Adrenal gland (tissue), 12 donors: ENCODE measurements around the gene ITGB1BP1. TPM values are rescaled to one million over a fixed set of nuclear protein-coding genes. Genes with fewer than 3 reads are reported as not detected.
A peak's percentile ranks its signal among the peaks of the same experiment; 100 is the strongest.

ENCODE experiments used
- DNase-seq, 7 donors: peaks; one replicate each; pipeline ENCODE4 v3.0.0-alpha.2; 2019 to 2020
- H3K27ac ChIP-seq, 5 donors: fragments of 200-600 bp; sonication (generic) in 4 of 5; 1 replicate in 3 of 5; 2 replicates in 2 of 5; pipeline versions ENCODE4 v1.5.1 to v1.8.0; 2016 to 2020; ENCODE audit warnings: mild to moderate bottlenecking in 1 of 5
- H3K27me3 ChIP-seq: fragments of 200-600 bp; 2 replicates; pipeline ENCODE4 v1.8.0; 2021
- H3K36me3 ChIP-seq, 2 donors: fragments of 200-600 bp; replicated peaks in 1 of 2; 1 replicate in 1 of 2; 2 replicates in 1 of 2; pipeline versions ENCODE4 v1.5.1 to v1.8.0; 2018 to 2022
- H3K4me1 ChIP-seq, 2 donors: fragments of 200-600 bp; replicated peaks in 1 of 2; 1 replicate in 1 of 2; 2 replicates in 1 of 2; pipeline versions ENCODE4 v1.5.1 to v1.8.0; 2018 to 2021
- H3K4me3 ChIP-seq, 4 donors: fragments of 200-600 bp; sonication (generic) in 3 of 4; one replicate each; pipeline ENCODE4 v1.5.1; 2016 to 2018
- H3K9me3 ChIP-seq, 3 donors: fragments of 200-600 bp; sonication (generic) in 1 of 3; replicated peaks in 1 of 3; 1 replicate in 2 of 3; 2 replicates in 1 of 3; pipeline versions ENCODE4 v1.5.1 to v1.8.0; 2016 to 2021
- POLR2A ChIP-seq, 2 donors: fragments of 450-650 bp; IDR thresholded peaks; one replicate each; pipeline ENCODE4 v1.6.1; 2017; ENCODE audit warnings: antibody characterized with exemption in 2 of 2, mild to moderate bottlenecking in 2 of 2, moderate library complexity in 1 of 2
- WGBS, 4 donors: extraction: QIAGEN DNeasy Blood & Tissue Kit in 2 of 4; methylation state at CpG; one replicate each; pipeline versions ENCODE4 v1.1.5 to v1.1.7; 2013 to 2017; 5-methylcytosine and 5-hydroxymethylcytosine counted together
- intact Hi-C, 2 donors: fragments of 100-400 bp; cut with DNase I; formaldehyde crosslinking; loops; one replicate each; pipeline versions ENCODE4 v1.14.1 to v1.15.0; 2022 to 2023
- polyA plus RNA-seq, 3 donors: library from polyadenylated mRNA; stranded (reverse); fragments of 200-250 nt in 2 of 3; fragments of 350-450 nt in 1 of 3; fragmentation: Illumina TruSeq in 1 of 3; extraction: RNeasy Lipid Tissue Mini Kit (QIAGEN cat#74804) in 1 of 3; gene quantifications; one replicate each; pipeline ENCODE4 v1.2.3, GENCODE V29; 2013 to 2014
- total RNA-seq, 9 donors: library from RNA; depleted of rRNA in 4 of 9; stranded (reverse); fragments of >200 nt in 4 of 9; fragments of 120-200 nt in 1 of 9; fragmentation: NEBNext Ultra II Directional in 1 of 9; extraction: Animal tissue kit (Norgen Biotek cat#: 25700) in 1 of 9; gene quantifications; one replicate each; pipeline versions ENCODE4 v1.1.0 to v1.2.4, GENCODE V29; 2013 to 2023
- TF ChIP-seq, protein P1 (sequence below), 6 experiments: fragments of 450-650 bp in 4 of 6; fragments of 200-600 bp in 2 of 6; sonication (generic) in 1 of 6; IDR thresholded peaks; 1 replicate in 5 of 6; 2 replicates in 1 of 6; pipeline versions ENCODE4 v1.5.1 to v1.8.0; 2016 to 2021; ENCODE audit warnings: antibody characterized with exemption in 6 of 6, mild to moderate bottlenecking in 2 of 6, moderate library complexity in 1 of 6
- donor health status: healthy with polysubstance abuse.
- donor health status: Bipolar disorder and iron deficiency.
- donor health status: DM: yes; HTN: yes; CAD: no.
- donor health status: DM: no; HTN: no; CAD: no.
- donor health status: DM: no; HTN: no; CAD: no.
- donor health status: DM: yes; HTN: yes; CAD: no.

Gene ITGB1BP1
- total and polyA plus RNA-seq, 12 donors = 35.7 to 109 (median 80.9) TPM

DNA sequence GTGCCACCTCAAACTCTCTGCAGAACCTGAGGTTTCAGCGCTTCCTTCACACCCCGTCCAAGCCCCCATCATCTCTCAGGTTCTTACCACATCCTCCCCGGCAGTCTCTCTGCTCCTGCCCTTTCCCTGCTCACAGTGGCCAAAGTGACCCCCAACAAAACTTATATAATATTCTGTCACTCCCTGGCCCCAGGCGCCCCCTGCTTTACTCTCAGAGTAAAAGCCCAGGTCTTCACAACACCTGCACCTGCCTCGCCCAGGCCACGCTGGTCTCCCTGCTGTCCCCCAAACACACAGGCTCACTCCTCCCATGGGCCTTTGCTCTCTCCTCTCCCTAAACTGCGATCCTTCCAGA is 6.4 kb downstream of the ITGB1BP1 start:
- H3K27ac ChIP-seq = no peak overlapping the region
- H3K4me1 ChIP-seq = peaks cover 3 to 25% of the 10 kb centered on the region in 2 donors
- no peaks in the 10 kb centered on the region for H3K9me3 ChIP-seq
- TF ChIP-seq, protein P1, sequence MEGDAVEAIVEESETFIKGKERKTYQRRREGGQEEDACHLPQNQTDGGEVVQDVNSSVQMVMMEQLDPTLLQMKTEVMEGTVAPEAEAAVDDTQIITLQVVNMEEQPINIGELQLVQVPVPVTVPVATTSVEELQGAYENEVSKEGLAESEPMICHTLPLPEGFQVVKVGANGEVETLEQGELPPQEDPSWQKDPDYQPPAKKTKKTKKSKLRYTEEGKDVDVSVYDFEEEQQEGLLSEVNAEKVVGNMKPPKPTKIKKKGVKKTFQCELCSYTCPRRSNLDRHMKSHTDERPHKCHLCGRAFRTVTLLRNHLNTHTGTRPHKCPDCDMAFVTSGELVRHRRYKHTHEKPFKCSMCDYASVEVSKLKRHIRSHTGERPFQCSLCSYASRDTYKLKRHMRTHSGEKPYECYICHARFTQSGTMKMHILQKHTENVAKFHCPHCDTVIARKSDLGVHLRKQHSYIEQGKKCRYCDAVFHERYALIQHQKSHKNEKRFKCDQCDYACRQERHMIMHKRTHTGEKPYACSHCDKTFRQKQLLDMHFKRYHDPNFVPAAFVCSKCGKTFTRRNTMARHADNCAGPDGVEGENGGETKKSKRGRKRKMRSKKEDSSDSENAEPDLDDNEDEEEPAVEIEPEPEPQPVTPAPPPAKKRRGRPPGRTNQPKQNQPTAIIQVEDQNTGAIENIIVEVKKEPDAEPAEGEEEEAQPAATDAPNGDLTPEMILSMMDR (IDR thresholded peaks at IDR 0.05) = no peak
- TF ChIP-seq POLR2A (IDR thresholded peaks at IDR 0.05) = no peak
- no peak overlapping the region for H3K4me3 ChIP-seq
- intact Hi-C loops = no loop called here
- WGBS, 4 donors = 94 to 95% (median 95%) methylated on average over 7 of the region's 7 CpGs
- DNase-seq = peak in 1 of 7 donors; percentile 45
- no peaks in the 10 kb centered on the region for H3K27me3 ChIP-seq
- peaks cover 0 to 11% of the 10 kb centered on the region in 2 donors for H3K36me3 ChIP-seq

DNA sequence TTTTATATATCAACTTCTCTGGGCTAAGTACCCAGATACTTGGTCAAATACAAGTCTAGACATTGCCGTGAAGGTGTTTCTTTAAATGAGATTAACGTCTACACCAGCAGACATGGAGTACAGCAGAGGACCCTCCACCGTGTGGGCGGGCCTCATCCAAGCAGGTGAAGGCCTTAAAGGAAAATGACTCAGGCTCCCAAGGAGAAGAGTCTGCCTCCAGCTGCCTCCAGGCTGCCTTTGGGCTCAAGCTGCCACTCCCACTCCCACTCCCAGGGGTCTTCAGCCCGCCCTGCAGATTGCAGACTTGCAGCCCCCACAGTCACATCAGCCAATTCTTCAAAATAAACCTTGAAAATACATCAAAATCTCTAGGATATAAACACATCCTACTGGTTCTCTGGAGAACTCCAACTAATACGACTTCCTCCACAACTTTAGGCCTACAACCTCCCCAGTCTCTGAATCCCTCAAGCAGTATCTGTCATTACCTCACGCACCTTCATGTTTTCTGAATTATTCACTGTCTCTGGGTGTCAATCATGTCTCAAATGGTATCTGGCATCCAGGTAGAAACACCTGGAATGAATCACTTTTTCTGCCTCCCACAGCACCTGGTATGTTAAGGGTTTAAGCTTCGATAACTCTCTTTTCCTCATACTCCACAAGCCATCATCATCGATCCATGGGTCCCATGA is 6.9 kb downstream of the ITGB1BP1 start:
- peak in 1 of 7 donors; percentile 35 for DNase-seq
- TF ChIP-seq, protein P1 (IDR thresholded peaks at IDR 0.05) = no peak
- TF ChIP-seq POLR2A (IDR thresholded peaks at IDR 0.05) = no peak
- Histone ChIP-seq H3K4me1 (peaks cover 3 to 20% of the 10 kb centered on the region in 2 donors), H3K27ac (peak overlapping the region in 4 of 5 donors; percentile 27 to 82 (median 63)), H3K36me3 (peaks cover 0 to 17% of the 10 kb centered on the region in 2 donors), H3K4me3 (no peak overlapping the region), H3K27me3 (no peaks in the 10 kb centered on the region), H3K9me3 (no peaks in the 10 kb centered on the region)
- 86 to 92% (median 87%) methylated on average over 8 to 9 of the region's 9 CpGs for WGBS, 4 donors
- intact Hi-C loops = no loop called here

DNA sequence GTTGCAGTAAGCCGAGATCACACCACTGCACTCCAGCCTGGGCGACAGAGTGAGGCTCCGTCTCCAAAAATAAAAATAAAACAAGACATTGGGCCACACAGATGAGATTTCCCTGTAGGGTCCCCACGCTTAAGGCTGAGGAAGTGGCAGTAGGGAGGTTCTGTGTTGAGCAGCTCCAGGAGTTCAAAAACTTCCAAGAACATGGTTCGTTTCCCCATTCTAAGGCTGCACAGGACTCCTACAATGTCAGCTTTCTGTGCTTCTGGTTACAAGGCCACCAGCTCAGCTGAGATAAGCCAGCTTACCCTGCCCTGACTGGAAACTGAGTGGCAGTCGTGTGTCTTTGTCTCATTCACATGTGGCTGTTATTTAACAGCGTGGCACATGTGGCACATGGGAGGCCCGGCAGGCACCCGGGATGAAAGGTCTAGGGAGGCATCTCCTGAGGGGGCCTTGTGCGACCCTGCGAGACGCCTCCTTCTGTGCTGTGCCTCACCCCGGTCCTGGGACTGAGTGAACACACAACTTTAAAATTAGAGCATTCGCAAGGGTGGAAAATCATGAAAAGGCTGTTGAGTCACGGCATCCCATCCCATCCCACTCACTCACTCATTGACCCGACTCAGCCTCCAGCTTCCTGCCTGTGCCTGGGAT is 7.7 kb downstream of the ITGB1BP1 start:
- TF ChIP-seq, protein P1 (IDR thresholded peaks at IDR 0.05) = no peak
- TF ChIP-seq POLR2A (IDR thresholded peaks at IDR 0.05) = peak in 1 of 2 donors; percentile 41
- intact Hi-C loops = no loop called here
- Histone ChIP-seq H3K9me3 (no peaks in the 10 kb centered on the region), H3K4me1 (peaks cover 3 to 12% of the 10 kb centered on the region in 2 donors), H3K4me3 (no peak overlapping the region), H3K27me3 (no peaks in the 10 kb centered on the region), H3K36me3 (peaks cover 0 to 24% of the 10 kb centered on the region in 2 donors), H3K27ac (peak overlapping the region in 4 of 5 donors; percentile 27 to 82 (median 63))
- peak; percentile 52 to 81 (median 76) for DNase-seq
- 45 to 70% (median 57%) methylated on average over 14 to 16 of the region's 16 CpGs for WGBS, 4 donors

DNA sequence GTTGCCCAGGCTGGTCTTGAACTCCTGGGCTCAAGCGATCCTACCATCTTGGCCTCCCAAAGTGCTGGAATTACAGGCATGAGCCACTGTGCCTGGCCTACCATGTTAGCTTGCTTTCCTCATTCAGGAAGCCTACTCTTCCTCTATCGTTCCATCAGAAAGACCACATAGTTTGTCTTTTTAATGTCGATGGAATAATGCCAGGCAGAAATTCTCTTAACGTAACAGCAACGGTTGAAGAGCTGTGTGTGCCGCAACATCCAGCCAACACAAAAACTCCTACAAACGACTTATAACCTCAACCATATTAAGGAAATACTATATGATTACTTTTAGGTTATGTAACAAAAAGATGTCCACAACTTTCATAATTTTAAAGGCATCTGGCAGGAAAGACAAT is 10.5 kb downstream of the ITGB1BP1 start:
- intact Hi-C loops = no loop called here
- 74 to 96% (median 83%) methylated on average over 7 of the region's 7 CpGs for WGBS, 4 donors
- Histone ChIP-seq H3K4me1 (peaks cover 3 to 10% of the 10 kb centered on the region in 2 donors), H3K36me3 (peaks cover 0 to 33% of the 10 kb centered on the region in 2 donors), H3K9me3 (no peaks in the 10 kb centered on the region), H3K4me3 (no peak overlapping the region), H3K27ac (no peak overlapping the region), H3K27me3 (no peaks in the 10 kb centered on the region)
- peak in 1 of 7 donors; percentile 28 for DNase-seq
- TF ChIP-seq, protein P1 (IDR thresholded peaks at IDR 0.05) = no peak
- TF ChIP-seq POLR2A (IDR thresholded peaks at IDR 0.05) = no peak
